Uterus (tissue), 2 donors: ENCODE results near the gene ADAMTS17.

Experiments
- CTCF ChIP-seq, 4 experiments: fragments of 200-600 bp in 2 of 4; fragments of 450-650 bp in 2 of 4; sonication (generic) in 2 of 4; IDR thresholded peaks; one replicate each; pipeline ENCODE4 v1.5.1; 2016 to 2019; ENCODE audit warnings: antibody characterized with exemption in 4 of 4, mild to moderate bottlenecking in 2 of 4, moderate library complexity in 1 of 4
- POLR2A ChIP-seq, 2 donors: fragments of 450-650 bp; IDR thresholded peaks; one replicate each; pipeline ENCODE4 v1.6.1; 2016; ENCODE audit warnings: antibody characterized with exemption in 2 of 2, mild to moderate bottlenecking in 1 of 2, moderate library complexity in 1 of 2

GRCh38 chr15:100083572-100083971 lies 258.2 kb downstream of the ADAMTS17 start:
- TF ChIP-seq CTCF (IDR thresholded peaks at IDR 0.05): no peak
- TF ChIP-seq POLR2A (IDR thresholded peaks at IDR 0.05): no peak
